Mammary epithelial cell (primary cell): ENCODE measurements around the gene MYRF.

Source experiments
- CTCF ChIP-seq, 2 donors: IDR thresholded peaks in 1 of 2; conservative IDR thresholded peaks in 1 of 2; 2 replicates each; pipeline ENCODE4 v1.5.1; 2011 to 2012; ENCODE audit warnings: inconsistent platforms in 2 of 2, low read length in 2 of 2, mild to moderate bottlenecking in 2 of 2, control low read depth in 1 of 2, low read depth in 1 of 2; ENCODE audit not compliant: insufficient read depth in 1 of 2; ENCODE audit errors: extremely low read depth in 1 of 2
- EZH2 ChIP-seq: IDR thresholded peaks from 2 replicates; pipeline ENCODE4 v1.6.1; 2012; ENCODE audit warnings: low read length, inconsistent platforms, borderline replicate concordance

DNA sequence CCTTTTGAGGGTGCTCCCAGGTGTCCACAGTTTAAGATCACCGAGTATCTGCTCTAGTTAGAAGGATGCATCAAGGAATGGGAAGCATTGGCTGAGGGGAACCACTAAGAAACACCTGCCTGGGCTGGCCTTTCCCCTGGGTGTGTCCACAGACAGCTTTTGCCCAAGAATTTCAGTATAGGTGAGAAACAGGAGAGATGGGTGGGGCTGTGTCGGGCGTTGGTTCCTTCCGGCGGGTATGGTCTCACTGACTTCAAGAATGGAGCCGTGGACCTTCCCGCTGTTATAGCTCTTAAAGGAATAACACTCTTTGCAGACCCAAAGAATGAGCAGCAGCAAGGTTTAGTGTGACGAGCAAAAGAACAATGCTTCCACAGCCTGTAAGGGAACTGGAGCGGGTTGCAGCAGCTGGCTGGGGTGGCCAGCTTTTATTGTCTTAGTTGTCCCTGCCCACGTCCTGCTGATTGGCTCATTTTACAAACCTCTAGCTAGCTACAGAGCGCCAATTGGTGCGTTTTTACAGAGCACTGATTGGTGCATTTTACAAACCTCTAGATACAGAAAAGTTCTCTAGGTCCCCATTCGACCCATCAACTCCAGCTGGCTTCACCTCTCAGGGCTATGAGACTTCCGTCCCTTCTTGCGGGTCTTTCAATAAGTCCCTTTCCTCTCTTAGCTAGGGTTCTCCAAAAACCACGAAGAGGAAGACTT is 62.0 kb downstream of the MYRF start:
- TF ChIP-seq EZH2 (no peak), CTCF (conservative IDR thresholded peaks at IDR 0.05 in 1 of 2, IDR thresholded peaks at IDR 0.05 in 1 of 2; ENCODE audit: extremely low read depth in 1 of 2, insufficient read depth in 1 of 2, low read depth in 1 of 2, low read length in 2 of 2) (no peak)
